ENCODE results near the gene C16orf90.

C16orf90 gene

DNA sequence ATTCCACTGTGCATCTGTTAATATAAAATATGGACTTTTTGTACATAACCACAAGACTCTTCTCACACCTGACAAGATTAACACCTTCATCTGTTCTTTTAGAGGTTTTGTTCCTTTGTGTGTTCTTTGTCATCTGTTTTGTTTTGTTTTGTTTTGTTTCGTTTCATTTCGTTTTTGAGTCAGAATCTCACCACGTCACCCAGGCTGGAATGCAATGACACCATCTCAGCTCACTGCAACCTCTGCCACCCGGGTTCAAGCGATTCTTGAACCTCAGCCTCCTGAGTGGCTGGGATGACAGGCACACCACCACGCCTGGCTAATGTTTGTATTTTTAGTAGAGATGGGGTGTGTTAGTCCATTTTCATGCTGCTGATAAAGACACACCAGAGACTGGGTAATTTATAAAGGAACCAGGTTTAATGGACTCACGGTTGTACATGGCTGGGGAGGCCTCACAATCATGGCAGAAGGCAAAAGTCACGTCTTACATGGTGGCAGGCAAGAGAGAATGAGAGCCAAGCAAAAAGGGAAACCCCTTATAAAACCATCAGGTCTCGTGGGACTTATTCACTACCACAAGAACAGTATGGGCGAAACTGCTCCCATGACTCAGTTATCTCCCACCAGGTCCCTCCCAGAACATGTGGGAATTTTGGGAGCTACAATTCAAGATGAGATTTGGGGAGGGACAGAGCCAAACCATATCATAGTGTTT, 22.3 kb downstream of the C16orf90 start:
- H3K4me1 ChIP-seq = no peaks in the 10 kb centered on the region
- H3K36me3 ChIP-seq = no peaks in the 10 kb centered on the region
- H3K9me3 ChIP-seq = no peaks in the 10 kb centered on the region
- no peaks in the 10 kb centered on the region for H3K27me3 ChIP-seq
- TF ChIP-seq, protein P1, sequence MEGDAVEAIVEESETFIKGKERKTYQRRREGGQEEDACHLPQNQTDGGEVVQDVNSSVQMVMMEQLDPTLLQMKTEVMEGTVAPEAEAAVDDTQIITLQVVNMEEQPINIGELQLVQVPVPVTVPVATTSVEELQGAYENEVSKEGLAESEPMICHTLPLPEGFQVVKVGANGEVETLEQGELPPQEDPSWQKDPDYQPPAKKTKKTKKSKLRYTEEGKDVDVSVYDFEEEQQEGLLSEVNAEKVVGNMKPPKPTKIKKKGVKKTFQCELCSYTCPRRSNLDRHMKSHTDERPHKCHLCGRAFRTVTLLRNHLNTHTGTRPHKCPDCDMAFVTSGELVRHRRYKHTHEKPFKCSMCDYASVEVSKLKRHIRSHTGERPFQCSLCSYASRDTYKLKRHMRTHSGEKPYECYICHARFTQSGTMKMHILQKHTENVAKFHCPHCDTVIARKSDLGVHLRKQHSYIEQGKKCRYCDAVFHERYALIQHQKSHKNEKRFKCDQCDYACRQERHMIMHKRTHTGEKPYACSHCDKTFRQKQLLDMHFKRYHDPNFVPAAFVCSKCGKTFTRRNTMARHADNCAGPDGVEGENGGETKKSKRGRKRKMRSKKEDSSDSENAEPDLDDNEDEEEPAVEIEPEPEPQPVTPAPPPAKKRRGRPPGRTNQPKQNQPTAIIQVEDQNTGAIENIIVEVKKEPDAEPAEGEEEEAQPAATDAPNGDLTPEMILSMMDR (IDR thresholded peaks at IDR 0.05; ENCODE audit: low read depth, low read length) = no peak
- no peak for DNase-seq
- no peak overlapping the region for H3K4me3 ChIP-seq (ENCODE audit: low read depth, low read length)

DNA sequence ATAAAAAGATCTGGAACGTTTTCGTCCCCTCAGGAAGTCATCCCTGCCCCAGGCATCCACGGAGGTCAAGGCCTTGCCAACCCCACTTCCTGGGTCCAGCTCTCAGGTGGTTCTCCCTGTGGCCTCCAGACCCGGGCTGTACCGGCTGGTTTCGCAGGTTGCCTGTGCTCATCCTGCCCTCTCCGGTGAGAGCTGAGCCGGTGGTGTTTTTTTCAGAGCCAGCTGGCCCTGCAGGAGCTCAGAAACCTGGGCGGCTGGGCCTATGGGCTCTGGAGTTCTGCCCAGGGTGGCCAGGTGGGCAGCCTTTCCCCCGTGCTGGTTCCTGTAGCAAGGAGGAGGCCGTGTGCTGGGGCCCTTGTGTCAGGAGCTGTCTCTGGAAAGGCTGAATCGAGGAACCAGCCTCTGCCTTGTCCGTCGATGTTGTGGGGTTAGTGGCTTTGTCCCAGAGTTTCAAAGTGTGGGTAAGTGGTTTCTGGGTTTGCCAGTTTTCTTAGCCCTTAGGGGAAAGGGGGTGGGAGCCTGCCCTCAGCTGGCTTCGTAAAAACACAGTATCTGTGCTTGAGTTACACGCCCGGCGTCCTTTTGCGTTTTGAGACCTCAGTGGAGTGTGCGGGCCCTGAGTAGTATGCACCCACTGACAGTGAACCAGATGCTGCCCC, 23.6 kb downstream of the C16orf90 start:
- TF ChIP-seq, protein P1 (IDR thresholded peaks at IDR 0.05; ENCODE audit: low read depth, low read length) = no peak
- DNase-seq = no peak
- peaks cover 6% of the 10 kb centered on the region for H3K36me3 ChIP-seq

DNA sequence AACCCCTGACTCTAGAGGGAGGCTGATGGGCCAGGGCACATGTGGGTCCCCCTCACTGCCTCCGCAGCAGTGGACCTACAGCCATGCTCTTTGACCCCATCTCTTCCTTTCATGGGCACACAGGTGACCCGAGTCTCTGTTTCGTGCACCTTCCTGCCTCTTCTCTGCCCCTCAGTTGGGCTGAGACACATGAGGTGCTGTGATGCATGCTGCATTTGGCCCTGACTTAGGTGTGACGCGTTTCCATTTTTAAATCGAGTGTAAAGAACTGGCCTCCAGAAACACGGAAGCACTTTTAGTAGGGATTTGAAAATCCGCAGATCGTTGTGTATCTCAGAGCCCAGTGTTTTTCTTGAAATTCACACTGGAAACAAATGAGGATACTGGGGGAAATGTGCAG, 24.6 kb downstream of the C16orf90 start:
- no peaks in the 10 kb centered on the region for H3K4me1 ChIP-seq
- H3K27me3 ChIP-seq = no peaks in the 10 kb centered on the region
- H3K4me3 ChIP-seq (ENCODE audit: low read depth, low read length) = no peak overlapping the region
- H3K9me3 ChIP-seq = no peaks in the 10 kb centered on the region
- peaks cover 12% of the 10 kb centered on the region for H3K36me3 ChIP-seq
- TF ChIP-seq, protein P1 (IDR thresholded peaks at IDR 0.05; ENCODE audit: low read depth, low read length) = no peak
- DNase-seq = no peak

More for the DNA sequence above, 23.6 kb downstream of the C16orf90 start:
- no peaks in the 10 kb centered on the region for H3K27me3 ChIP-seq
- no peak overlapping the region for H3K4me3 ChIP-seq (ENCODE audit: low read depth, low read length)
- H3K4me1 ChIP-seq = no peaks in the 10 kb centered on the region
- no peaks in the 10 kb centered on the region for H3K9me3 ChIP-seq

DNA sequence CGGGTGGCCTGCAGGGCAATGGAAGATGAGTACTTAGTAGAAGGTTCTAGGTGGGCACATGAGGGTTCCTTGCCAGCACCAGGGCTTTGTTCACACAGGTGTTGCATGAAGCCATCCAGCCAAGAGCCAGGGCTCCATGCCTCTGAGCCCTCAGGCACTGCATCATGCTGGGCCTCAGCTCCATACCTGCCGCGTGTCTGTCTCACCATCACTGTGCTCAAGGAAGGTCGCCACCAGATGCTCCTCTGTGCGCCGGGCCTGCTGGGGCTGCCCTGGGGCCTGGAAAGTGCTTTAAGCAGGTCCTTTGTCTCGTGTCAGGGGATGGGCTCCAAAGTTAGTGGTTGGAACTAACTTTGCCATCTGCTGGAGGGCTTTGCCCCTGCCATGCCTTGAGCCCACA, 25.6 kb downstream of the C16orf90 start:
- no peak for DNase-seq

DNA sequence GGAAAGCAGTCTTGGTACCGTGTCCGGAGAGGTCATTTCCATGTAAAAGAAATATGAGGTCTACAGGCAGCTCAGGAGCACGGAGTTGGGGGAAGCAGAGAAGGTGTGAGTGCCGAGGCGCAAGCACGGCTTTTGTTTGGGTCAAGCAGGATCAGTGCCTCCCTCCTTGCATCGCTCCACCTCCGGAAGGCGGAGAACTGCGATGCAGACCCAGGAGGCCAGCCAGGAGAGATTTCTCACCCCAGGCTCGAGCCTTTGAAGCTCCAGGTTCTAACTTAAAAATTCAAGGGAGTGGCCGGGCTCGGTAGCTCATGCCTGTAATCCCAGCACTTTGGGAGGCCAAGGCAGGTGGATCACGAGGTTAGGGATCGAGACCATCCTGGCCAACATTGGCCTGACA, 26.8 kb downstream of the C16orf90 start:
- no peak for DNase-seq
- no peaks in the 10 kb centered on the region for H3K9me3 ChIP-seq
- no peak overlapping the region for H3K4me3 ChIP-seq (ENCODE audit: low read depth, low read length)
- TF ChIP-seq, protein P1 (IDR thresholded peaks at IDR 0.05; ENCODE audit: low read depth, low read length) = no peak
- H3K36me3 ChIP-seq = peaks cover 13% of the 10 kb centered on the region
- H3K27me3 ChIP-seq = no peaks in the 10 kb centered on the region
- H3K4me1 ChIP-seq = no peaks in the 10 kb centered on the region

More for the DNA sequence above, 25.6 kb downstream of the C16orf90 start:
- H3K4me1 ChIP-seq = no peaks in the 10 kb centered on the region
- H3K9me3 ChIP-seq = no peaks in the 10 kb centered on the region
- TF ChIP-seq, protein P1 (IDR thresholded peaks at IDR 0.05; ENCODE audit: low read depth, low read length) = no peak
- no peak overlapping the region for H3K4me3 ChIP-seq (ENCODE audit: low read depth, low read length)
- peaks cover 13% of the 10 kb centered on the region for H3K36me3 ChIP-seq
- H3K27me3 ChIP-seq = no peaks in the 10 kb centered on the region

DNA sequence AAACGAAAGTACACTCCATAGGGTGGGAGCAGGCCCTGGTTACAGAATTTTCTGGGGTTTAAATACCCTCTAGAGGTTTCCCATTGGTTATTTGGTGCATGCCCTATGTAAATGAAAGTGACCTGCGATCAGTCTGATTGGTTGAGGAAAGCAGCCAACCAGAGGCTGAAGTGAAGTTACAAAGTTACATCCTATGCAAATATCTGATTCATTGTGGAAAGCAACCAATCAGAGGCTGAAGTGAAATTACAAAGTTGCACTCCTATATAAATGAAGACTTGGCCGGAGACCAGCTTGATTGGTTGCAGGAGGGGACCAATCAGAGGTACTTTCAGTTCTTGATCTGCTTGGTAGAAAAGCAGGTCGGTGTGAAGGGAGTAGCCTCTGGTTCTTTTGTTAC, 27.4 kb downstream of the C16orf90 start:
- TF ChIP-seq, protein P1 (IDR thresholded peaks at IDR 0.05; ENCODE audit: low read depth, low read length) = no peak
- no peaks in the 10 kb centered on the region for H3K27me3 ChIP-seq
- no peaks in the 10 kb centered on the region for H3K9me3 ChIP-seq
- no peak overlapping the region for H3K4me3 ChIP-seq (ENCODE audit: low read depth, low read length)
- H3K4me1 ChIP-seq = no peaks in the 10 kb centered on the region
- DNase-seq = peak; percentile 30
- H3K36me3 ChIP-seq = peaks cover 13% of the 10 kb centered on the region
